Peyer's patch (tissue), 4 donors: ENCODE results near the gene GALNT13.

Experiments
- POLR2A ChIP-seq, 2 donors: fragments of 450-650 bp; IDR thresholded peaks; one replicate each; pipeline ENCODE4 v1.5.1; 2017; ENCODE audit warnings: antibody characterized with exemption in 2 of 2, mild to moderate bottlenecking in 2 of 2, moderate library complexity in 2 of 2
- TF ChIP-seq, protein P1 (sequence below), 6 experiments: fragments of 450-650 bp in 4 of 6; fragments of 200-600 bp in 2 of 6; sonication (generic) in 1 of 6; IDR thresholded peaks; one replicate each; pipeline ENCODE4 v1.5.1; 2017 to 2019; ENCODE audit warnings: antibody characterized with exemption in 6 of 6, mild to moderate bottlenecking in 3 of 6, moderate library complexity in 1 of 6

- TF ChIP-seq, protein P1, sequence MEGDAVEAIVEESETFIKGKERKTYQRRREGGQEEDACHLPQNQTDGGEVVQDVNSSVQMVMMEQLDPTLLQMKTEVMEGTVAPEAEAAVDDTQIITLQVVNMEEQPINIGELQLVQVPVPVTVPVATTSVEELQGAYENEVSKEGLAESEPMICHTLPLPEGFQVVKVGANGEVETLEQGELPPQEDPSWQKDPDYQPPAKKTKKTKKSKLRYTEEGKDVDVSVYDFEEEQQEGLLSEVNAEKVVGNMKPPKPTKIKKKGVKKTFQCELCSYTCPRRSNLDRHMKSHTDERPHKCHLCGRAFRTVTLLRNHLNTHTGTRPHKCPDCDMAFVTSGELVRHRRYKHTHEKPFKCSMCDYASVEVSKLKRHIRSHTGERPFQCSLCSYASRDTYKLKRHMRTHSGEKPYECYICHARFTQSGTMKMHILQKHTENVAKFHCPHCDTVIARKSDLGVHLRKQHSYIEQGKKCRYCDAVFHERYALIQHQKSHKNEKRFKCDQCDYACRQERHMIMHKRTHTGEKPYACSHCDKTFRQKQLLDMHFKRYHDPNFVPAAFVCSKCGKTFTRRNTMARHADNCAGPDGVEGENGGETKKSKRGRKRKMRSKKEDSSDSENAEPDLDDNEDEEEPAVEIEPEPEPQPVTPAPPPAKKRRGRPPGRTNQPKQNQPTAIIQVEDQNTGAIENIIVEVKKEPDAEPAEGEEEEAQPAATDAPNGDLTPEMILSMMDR (IDR thresholded peaks at IDR 0.05) = no peak
- no peak for TF ChIP-seq POLR2A (IDR thresholded peaks at IDR 0.05)
Measured at GRCh38 chr2:153891051-153891450, 19.3 kb downstream of the GALNT13 start.
